NAMALWA (cell line): Measurements from ENCODE around the gene GRIA2.

ENCODE experiments used
- DNase-seq: peaks from one replicate; pipeline ENCODE4 v3.0.0-alpha.2; 2015; ENCODE audit warnings: low spot score

Gene GRIA2

DNA sequence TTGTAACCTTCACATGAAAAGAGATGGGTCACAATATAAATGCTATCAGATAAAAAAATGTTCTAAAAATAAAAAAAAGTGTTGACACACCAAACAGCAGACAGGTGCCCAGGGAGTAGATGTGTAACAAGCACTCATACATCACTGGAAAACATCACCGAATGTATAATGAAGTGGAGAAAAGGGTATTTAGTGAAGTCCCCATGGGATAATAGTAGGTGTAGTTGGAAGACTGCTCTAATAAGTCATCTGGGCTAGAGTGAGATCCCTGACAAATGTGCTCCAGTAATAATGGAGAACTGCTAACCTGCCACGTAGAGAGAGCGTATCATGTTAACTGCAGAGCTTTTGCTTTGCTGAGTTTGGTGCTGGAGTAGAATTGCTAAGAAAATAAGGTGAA is 152.0 kb downstream of the GRIA2 start:
- DNase-seq: no peak

- DNase-seq: no peak
These were observed 169.2 kb downstream of the GRIA2 start for GRCh38 chr4:157389741-157390140.

DNA sequence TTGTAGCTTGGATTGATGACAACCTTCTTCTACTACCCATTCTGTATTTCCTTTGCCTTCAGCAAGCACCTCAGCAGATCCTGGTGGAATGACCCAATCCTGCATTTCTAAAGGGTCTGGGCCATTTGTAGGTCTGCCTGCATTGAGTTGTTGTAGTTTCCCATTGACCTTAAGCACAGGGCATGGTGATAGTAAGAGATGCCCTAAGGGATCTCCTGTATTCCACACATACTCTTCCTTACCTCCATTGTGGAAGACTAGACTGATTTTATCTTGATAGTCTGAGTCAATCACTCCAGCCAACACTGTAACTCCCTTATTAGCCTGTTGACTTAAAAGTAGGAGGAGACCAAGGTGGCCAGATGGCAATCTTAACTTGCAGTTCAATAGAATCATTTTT is 184.5 kb downstream of the GRIA2 start:
- DNase-seq: no peak
